HG03159 (cell line): ENCODE data around the gene ERCC8.
"Not testable (repeated sequence)": the region's sequence is repeated elsewhere in the genome, so short reads cannot be mapped to it uniquely, and the experiment has no call there.

ENCODE experiments used
- ATAC-seq: cut with Tn5 transposase; IDR thresholded peaks from one replicate; pipeline ENCODE4 v1.9.1; 2021; ENCODE audit warnings: mild to moderate bottlenecking, moderate library complexity; ENCODE audit not compliant: unreplicated experiment

The ERCC8 gene

GRCh38 chr5:60944904-60945812, at the start of gene ERCC8, which contains the start of gene NDUFAF2:
ERCC8 (minus strand) TSS chr5:60945070; CDS start chr5:60945008, 62 bp downstream.
NDUFAF2 (plus strand) TSS chr5:60945205; CDS start chr5:60945256, 51 bp downstream.
- peak; percentile 99 for ATAC-seq

GRCh38 chr5:60993875-60994571, 49.2 kb upstream of the ERCC8 start:
- ATAC-seq: no peak

GRCh38 chr5:60993425-60993824, 48.6 kb upstream of the ERCC8 start:
- no peak for ATAC-seq

GRCh38 chr5:60992871-60993270, 48.0 kb upstream of the ERCC8 start:
- no peak for ATAC-seq

- ATAC-seq: no peak
These were observed 44.9 kb upstream of the ERCC8 start for GRCh38 chr5:60989790-60990189.

GRCh38 chr5:60982127-60982526, 37.3 kb upstream of the ERCC8 start:
- not testable (repeated sequence) for ATAC-seq

GRCh38 chr5:60980511-60980910, 35.6 kb upstream of the ERCC8 start:
- no peak for ATAC-seq

GRCh38 chr5:60978968-60979367, 34.1 kb upstream of the ERCC8 start:
- no peak for ATAC-seq

GRCh38 chr5:60977956-60978737, 33.3 kb upstream of the ERCC8 start:
- ATAC-seq: no peak

GRCh38 chr5:60972231-60972630, 27.4 kb upstream of the ERCC8 start:
- ATAC-seq: no peak

- ATAC-seq: no peak
These were observed 16.8 kb upstream of the ERCC8 start for GRCh38 chr5:60961685-60962084.

- ATAC-seq: no peak
These were observed 15.7 kb upstream of the ERCC8 start for GRCh38 chr5:60960591-60960990.

GRCh38 chr5:60959156-60959555, 14.3 kb upstream of the ERCC8 start:
- no peak for ATAC-seq

GRCh38 chr5:60958712-60959111, 13.8 kb upstream of the ERCC8 start:
- ATAC-seq: no peak

GRCh38 chr5:60958088-60958487, 13.2 kb upstream of the ERCC8 start:
- no peak for ATAC-seq

GRCh38 chr5:60955239-60955638, 10.4 kb upstream of the ERCC8 start:
- no peak for ATAC-seq

GRCh38 chr5:60948738-60949137, 3.9 kb upstream of the ERCC8 start:
- ATAC-seq: no peak

GRCh38 chr5:60945813-60946187, 930 bp upstream of the ERCC8 start:
- peak; percentile 29 for ATAC-seq

- ATAC-seq: no peak
These were observed 1.2 kb downstream of the ERCC8 start for GRCh38 chr5:60943624-60944023.

- no peak for ATAC-seq
These were observed 15.8 kb downstream of the ERCC8 start for GRCh38 chr5:60929024-60929423.

GRCh38 chr5:60927450-60927849, 17.4 kb downstream of the ERCC8 start:
- no peak for ATAC-seq
